DOHH2 (cell line): ENCODE results near the gene COASY.

Experiments
- EZH2phosphoT487 ChIP-seq: fragments of 200-600 bp; sonication (generic); IDR thresholded peaks from 2 replicates; pipeline ENCODE4 v1.6.1; 2017; ENCODE audit warnings: borderline replicate concordance, mild to moderate bottlenecking, antibody characterized with exemption, low read length, moderate library complexity, mixed read lengths
- TF ChIP-seq, protein P1 (sequence below): fragments of 200-600 bp; sonication (generic); IDR thresholded peaks from one replicate; pipeline ENCODE4 v1.5.1; 2014; ENCODE audit warnings: antibody characterized with exemption, mild to moderate bottlenecking, low read depth, low read length; ENCODE audit not compliant: poor library complexity, severe bottlenecking

DNA sequence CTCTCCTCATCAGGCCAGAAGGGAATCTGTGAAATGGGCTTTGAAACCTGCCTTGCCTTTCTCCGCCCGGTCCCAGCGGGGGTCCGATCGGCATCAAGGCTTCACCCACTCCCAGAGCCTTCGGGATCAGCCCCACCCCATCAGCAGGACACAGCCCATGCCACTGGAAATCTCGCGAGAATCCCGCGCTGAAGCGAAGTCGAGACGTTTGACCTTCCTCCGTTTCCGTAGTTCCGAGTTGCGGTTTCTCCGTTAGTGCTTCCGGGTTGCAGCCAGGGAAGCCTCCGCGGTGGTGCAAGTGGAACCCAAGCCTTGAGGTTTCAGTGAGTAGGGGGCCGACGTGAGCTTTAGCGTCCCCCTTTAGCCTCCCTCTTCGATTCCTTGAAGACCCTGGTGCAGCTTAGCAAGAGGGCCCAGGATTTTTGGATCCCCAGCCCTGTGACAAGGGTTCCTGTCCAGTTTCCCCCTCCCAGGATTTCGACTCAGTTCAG lies at the start of gene COASY:
- TF ChIP-seq, protein P1, sequence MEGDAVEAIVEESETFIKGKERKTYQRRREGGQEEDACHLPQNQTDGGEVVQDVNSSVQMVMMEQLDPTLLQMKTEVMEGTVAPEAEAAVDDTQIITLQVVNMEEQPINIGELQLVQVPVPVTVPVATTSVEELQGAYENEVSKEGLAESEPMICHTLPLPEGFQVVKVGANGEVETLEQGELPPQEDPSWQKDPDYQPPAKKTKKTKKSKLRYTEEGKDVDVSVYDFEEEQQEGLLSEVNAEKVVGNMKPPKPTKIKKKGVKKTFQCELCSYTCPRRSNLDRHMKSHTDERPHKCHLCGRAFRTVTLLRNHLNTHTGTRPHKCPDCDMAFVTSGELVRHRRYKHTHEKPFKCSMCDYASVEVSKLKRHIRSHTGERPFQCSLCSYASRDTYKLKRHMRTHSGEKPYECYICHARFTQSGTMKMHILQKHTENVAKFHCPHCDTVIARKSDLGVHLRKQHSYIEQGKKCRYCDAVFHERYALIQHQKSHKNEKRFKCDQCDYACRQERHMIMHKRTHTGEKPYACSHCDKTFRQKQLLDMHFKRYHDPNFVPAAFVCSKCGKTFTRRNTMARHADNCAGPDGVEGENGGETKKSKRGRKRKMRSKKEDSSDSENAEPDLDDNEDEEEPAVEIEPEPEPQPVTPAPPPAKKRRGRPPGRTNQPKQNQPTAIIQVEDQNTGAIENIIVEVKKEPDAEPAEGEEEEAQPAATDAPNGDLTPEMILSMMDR: no peak
- TF ChIP-seq EZH2phosphoT487: no peak
